IPS-18c (cell line): Measurements from ENCODE around the gene TEX47.
A peak's percentile ranks its signal among the peaks of the same experiment; 100 is the strongest.

Source experiments
- H3K4me3 ChIP-seq: 2 replicates; pipeline ENCODE4 v1.7.0; 2013; ENCODE audit warnings: low read depth, mild to moderate bottlenecking, low read length, moderate library complexity; ENCODE audit not compliant: insufficient read depth
- H3K9me3 ChIP-seq: one replicate; pipeline ENCODE4 v1.6.1; 2013; ENCODE audit warnings: mild to moderate bottlenecking, low read length, moderate library complexity; ENCODE audit not compliant: control insufficient read depth, insufficient read depth

The TEX47 gene

DNA sequence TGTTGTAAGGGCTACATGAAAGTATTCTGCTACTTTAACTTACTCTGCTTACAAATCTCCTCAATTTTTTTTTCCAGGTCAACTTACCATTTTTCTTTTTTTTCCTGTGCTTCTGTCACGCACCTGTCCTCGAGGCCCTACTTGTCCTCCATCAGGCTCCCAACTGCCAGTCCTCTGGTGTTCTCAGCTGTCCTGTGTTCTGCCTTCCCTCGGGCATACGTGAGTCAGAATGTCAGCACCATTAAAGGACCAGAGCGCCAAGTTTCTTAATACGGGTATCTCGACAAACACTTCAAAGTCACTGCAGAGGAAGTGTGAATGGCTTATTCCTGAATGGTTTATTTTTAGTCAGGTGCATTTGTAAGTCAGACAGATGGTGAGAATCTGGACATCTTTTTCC, at the start of gene TEX47:
TEX47 (minus strand) TSS at position 185 of the 400 bp plus-strand sequence. CDS start 795 bp downstream, outside the sequence.
- H3K9me3 ChIP-seq = no peaks in the 10 kb centered on the region
- H3K4me3 ChIP-seq = no peak within 1 kb of the TSS

DNA sequence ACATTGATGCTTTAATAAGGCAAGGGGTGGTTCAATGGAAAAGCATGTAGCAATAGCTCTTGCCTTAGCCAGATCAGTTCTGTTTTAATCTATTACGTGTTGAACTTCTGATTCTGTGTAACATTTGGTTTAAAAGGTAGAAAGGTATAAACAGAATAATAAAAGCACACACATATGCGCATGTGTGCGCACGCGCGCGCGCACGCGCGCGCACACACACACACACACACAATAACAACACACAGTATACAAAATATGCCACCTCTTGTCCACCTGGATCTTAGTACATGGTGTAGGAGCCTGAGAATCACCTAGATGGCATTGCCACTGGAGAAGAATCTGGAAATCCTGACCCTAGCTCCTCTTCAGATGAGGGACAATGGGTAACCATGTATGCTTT, 49.6 kb upstream of the TEX47 start:
- Histone ChIP-seq H3K4me3 (no peak overlapping the region), H3K9me3 (no peaks in the 10 kb centered on the region)

DNA sequence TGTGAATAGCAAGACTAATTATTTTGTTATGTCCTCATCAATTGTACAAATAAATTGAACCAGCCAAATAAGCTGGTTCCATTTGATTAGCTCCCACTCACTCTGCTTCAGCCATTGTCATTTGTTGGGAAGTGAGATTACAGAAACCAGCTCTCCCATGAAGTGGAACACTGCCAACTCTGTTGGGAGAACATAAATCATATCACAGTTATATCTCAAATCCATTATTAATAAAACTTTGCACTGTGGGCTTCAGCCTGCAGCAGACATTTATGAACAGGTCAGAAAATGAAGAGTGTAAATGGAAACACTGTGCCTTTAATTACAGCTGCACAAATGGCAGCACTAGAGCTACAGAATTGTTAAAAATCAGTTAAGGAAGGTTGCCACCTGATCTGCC, 46.7 kb upstream of the TEX47 start:
- Histone ChIP-seq H3K9me3 (no peaks in the 10 kb centered on the region), H3K4me3 (no peak overlapping the region)

DNA sequence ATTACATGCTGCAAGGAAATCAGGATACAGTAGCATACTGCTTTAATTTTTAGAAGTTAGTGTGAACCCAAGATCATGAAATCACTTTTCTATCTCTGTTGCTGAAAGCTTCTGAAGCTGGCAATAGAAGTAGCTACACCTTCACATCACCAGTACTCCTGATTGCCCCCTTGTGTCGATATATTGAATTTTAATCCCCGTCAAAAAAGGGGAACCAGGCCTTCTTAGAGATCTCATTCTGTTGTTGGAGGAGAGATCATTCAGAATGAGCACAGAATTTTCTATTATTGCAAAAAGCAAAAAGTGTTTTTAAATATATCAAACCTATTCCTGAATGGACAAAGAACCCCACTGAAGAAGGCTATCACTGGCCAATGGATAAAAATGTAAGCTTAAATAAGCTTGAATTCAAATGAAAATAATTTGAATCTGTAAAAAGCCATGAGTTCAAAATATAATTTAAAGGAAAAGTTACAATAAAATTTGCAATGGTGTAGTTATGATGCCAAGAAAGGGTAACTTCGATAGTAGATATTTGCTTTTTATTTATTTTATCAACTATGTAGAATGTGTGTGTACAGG, 39.7 kb upstream of the TEX47 start:
- H3K4me3 ChIP-seq = no peak overlapping the region
- H3K9me3 ChIP-seq = no peaks in the 10 kb centered on the region

DNA sequence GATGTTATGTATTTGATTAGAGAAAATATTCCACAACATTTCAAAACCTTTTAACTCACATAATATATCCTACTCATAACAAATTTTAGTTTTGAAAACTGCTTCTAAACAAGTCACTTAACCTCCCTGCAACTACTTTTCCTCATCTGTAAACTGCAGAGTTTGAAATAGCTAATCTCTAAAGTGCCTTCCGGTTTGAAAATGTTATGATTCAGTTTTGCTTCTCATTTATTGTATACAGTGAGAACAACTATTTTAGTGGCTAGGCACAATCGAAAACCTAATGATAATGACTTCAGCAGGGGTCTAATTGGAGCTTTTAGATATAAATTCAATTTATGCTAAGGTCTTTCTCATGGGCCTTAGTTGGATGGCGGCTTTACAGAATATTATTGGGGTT, 30.7 kb upstream of the TEX47 start:
- Histone ChIP-seq H3K9me3 (no peaks in the 10 kb centered on the region), H3K4me3 (no peak overlapping the region)

- H3K4me3 ChIP-seq = no peak overlapping the region
- no peaks in the 10 kb centered on the region for H3K9me3 ChIP-seq
Measured at GRCh38 chr7:88818552-88818951, 23.0 kb upstream of the TEX47 start.

- Histone ChIP-seq H3K4me3 (no peak overlapping the region), H3K9me3 (peaks cover 2% of the 10 kb centered on the region)
Measured at GRCh38 chr7:88806280-88807037, 10.9 kb upstream of the TEX47 start.

DNA sequence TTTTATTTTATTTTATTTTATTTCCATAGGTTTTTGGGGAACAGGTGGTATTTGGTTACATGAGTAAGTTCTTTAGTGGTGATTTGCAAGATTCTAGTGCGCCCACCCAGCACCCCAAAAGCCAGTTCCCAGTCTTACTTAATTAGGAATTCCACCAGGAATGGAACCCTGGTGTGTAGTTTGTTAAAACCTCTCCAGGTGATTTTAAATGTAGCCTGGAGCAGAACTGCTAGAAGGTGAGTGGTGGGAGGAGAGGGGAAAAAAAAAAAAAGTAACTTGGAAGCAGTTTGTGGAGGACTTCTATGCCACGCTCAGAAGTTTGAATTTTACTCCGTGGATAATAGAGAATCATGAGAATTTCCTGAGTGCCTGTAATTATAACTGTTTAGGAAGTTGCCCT, 5.5 kb upstream of the TEX47 start:
- H3K4me3 ChIP-seq = no peak overlapping the region
- no peaks in the 10 kb centered on the region for H3K9me3 ChIP-seq

- Histone ChIP-seq H3K9me3 (no peaks in the 10 kb centered on the region), H3K4me3 (no peak overlapping the region)
Measured at GRCh38 chr7:88792361-88792760, 3.2 kb downstream of the TEX47 start.

DNA sequence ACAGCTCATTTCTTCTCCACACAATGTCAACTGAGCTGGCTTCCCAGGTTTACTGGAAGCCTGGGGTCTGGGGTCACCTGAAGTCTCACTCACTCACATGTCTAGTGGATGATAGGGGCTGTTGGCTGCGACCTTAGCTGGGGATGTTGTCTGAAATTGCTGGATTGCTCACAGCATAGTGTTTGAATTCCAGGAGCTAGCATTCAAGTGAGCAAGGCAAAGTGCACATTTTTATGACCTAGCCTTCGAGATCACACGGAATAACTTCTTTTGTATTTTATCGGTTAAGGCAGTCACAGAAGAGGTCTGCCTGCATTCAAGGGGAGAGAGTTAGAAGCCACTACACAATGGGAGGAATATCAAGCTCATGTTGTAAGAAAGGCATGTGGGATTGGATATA, 3.6 kb downstream of the TEX47 start:
- Histone ChIP-seq H3K9me3 (no peaks in the 10 kb centered on the region), H3K4me3 (no peak overlapping the region)

- H3K4me3 ChIP-seq = no peak overlapping the region
- H3K9me3 ChIP-seq = no peaks in the 10 kb centered on the region
Measured at GRCh38 chr7:88789480-88790064, 6.0 kb downstream of the TEX47 start.

DNA sequence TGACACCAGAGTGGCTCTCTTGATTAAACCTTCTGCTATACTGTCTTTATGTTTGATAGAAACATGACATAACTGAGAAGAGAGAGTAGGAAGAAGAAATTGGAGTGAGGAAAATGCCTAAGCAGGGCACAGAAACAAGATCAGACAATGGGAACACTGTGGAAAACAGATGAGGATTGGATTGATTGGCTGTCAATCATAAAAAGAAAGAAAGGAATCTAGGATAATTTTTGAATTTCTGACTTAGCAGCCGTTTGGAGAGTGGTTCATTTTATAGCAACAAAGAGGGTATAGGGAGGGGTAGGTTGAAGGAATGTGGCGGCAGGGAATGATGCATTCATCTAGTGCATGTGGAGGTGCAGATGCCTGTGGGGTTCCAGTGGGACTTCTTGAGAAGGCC, 7.8 kb downstream of the TEX47 start:
- H3K4me3 ChIP-seq = no peak overlapping the region
- H3K9me3 ChIP-seq = no peaks in the 10 kb centered on the region

DNA sequence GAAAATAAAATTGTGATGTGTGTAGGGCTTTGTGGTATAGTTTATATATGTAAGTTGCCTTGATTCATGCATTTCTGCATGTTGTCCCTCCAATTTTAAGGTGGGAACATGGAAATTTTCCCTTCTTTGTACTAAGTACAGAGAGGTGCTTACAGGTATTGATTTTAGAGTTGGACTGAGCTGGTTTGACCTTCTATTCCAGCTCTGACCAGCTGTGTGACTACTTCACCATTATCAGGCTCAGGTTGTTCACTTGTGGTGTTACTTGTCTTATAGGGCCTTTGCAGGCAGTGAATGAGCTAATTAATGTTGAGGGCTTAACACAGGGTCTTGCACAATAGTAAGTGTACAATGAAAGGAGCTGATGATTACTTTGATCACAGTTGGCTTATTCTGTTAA, 19.7 kb downstream of the TEX47 start:
- Histone ChIP-seq H3K9me3 (no peaks in the 10 kb centered on the region), H3K4me3 (no peak overlapping the region)

- H3K9me3 ChIP-seq = no peaks in the 10 kb centered on the region
- no peak overlapping the region for H3K4me3 ChIP-seq
Measured at GRCh38 chr7:88772776-88773175, 22.8 kb downstream of the TEX47 start.

DNA sequence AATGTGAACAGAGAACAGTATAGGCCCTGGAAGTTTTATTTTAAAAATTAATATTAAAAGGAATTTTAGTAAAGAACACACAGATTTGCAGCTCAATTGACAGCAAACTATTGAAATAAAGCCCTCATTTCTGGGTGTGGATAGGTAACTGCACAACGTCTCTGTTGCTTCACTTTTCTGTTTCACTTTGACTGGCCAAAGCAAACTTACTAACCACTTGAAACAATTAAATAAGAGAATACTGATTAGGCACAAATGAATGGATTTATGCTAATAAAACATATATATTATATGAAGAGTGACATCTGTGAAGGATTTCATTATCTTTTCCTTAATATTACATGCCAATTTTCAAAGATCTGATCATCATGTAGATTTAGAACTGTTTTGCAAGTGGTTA, 24.1 kb downstream of the TEX47 start:
- Histone ChIP-seq H3K9me3 (no peaks in the 10 kb centered on the region), H3K4me3 (no peak overlapping the region)

DNA sequence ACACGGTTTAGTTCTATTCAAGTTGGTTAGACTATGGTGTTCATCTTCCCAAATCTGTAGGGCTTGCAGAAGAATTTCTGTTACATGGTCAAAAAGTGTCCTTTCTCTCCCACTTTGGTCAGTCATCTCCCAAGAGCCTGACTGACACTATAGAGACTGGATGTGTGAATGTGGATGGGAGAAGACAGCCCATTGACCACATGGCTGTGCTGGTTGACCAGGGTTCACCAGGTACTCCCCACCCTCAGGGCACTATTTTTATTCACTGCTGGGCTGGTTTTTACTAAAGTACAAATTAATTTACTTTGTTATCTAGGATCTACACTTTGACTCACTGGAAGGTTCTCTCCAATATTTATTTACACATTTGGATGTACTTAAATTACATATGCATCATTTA, 33.8 kb downstream of the TEX47 start:
- no peak overlapping the region for H3K4me3 ChIP-seq
- peaks cover 4% of the 10 kb centered on the region for H3K9me3 ChIP-seq

DNA sequence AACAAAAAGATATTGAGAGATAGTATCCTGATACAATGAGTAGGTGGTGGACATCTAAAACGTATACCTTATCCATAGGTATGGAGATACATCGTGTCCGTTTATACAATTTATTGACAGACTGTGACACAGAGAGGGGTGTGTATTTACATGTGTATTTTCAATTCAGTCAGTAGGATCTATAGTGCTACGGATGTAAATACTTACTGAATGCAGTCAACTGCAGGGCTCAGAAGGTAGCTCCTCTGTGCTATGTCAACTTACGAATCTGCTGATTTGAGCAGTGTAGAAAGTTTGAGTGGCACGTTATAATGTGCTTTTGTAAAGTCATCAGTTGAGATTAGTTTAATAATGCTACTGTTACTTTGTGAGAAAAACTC, 35.4 kb downstream of the TEX47 start:
- H3K4me3 ChIP-seq = peak overlapping the region; percentile 58; the same call in 1 of the 2 replicates
- H3K9me3 ChIP-seq = peaks cover 4% of the 10 kb centered on the region
